ENCODE measurements around the gene PIK3CG.
"Not testable (repeated sequence)": the region's sequence is repeated elsewhere in the genome, so short reads cannot be mapped to it uniquely, and the experiment has no call there.

PIK3CG gene

GRCh38 chr7:106885652-106886051 is 20.6 kb downstream of the PIK3CG start:
- no peak for DNase-seq (ENCODE audit: low read depth in 3 of 3, low spot score in 1 of 3)

GRCh38 chr7:106887421-106887820 is 22.3 kb downstream of the PIK3CG start:
- no peak for DNase-seq (ENCODE audit: low read depth in 3 of 3, low spot score in 1 of 3)

- DNase-seq (ENCODE audit: low read depth in 3 of 3, low spot score in 1 of 3) = no peak
Observed at GRCh38 chr7:106888204-106888603, 23.1 kb downstream of the PIK3CG start.

GRCh38 chr7:106890952-106891351 is 25.9 kb downstream of the PIK3CG start:
- DNase-seq (ENCODE audit: low read depth in 3 of 3, low spot score in 1 of 3) = no peak

- no peak for DNase-seq (ENCODE audit: low read depth in 3 of 3, low spot score in 1 of 3)
Observed at GRCh38 chr7:106891548-106892410, 26.7 kb downstream of the PIK3CG start.

- DNase-seq (ENCODE audit: low read depth in 3 of 3, low spot score in 1 of 3) = no peak
Observed at GRCh38 chr7:106893591-106893990, 28.5 kb downstream of the PIK3CG start.

- DNase-seq (ENCODE audit: low read depth in 3 of 3, low spot score in 1 of 3) = no peak
Observed at GRCh38 chr7:106895246-106895864, 30.3 kb downstream of the PIK3CG start.

- no peak for DNase-seq (ENCODE audit: low read depth in 3 of 3, low spot score in 1 of 3)
Observed at GRCh38 chr7:106896231-106896630, 31.1 kb downstream of the PIK3CG start.

GRCh38 chr7:106897553-106897952 is 32.5 kb downstream of the PIK3CG start:
- not testable (repeated sequence) for DNase-seq (ENCODE audit: low read depth in 3 of 3, low spot score in 1 of 3)

- not testable (repeated sequence) for DNase-seq (ENCODE audit: low read depth in 3 of 3, low spot score in 1 of 3)
Observed at GRCh38 chr7:106898967-106899366, 33.9 kb downstream of the PIK3CG start.

GRCh38 chr7:106901828-106902441 is 36.9 kb downstream of the PIK3CG start:
- DNase-seq (ENCODE audit: low read depth in 3 of 3, low spot score in 1 of 3) = no peak

- DNase-seq (ENCODE audit: low read depth in 3 of 3, low spot score in 1 of 3) = no peak
Observed at GRCh38 chr7:106905734-106906133, 40.7 kb downstream of the PIK3CG start.

- no peak for DNase-seq (ENCODE audit: low read depth in 3 of 3, low spot score in 1 of 3)
Observed at GRCh38 chr7:106911959-106912358, 46.9 kb downstream of the PIK3CG start.

GRCh38 chr7:106914018-106914607 is 49.0 kb downstream of the PIK3CG start:
- DNase-seq (ENCODE audit: low read depth in 3 of 3, low spot score in 1 of 3) = no peak

GRCh38 chr7:106915407-106915806 is 50.3 kb downstream of the PIK3CG start:
- DNase-seq (ENCODE audit: low read depth in 3 of 3, low spot score in 1 of 3) = no peak

- DNase-seq (ENCODE audit: low read depth in 3 of 3, low spot score in 1 of 3) = no peak
Observed at GRCh38 chr7:106915873-106916272, 50.8 kb downstream of the PIK3CG start.

- DNase-seq (ENCODE audit: low read depth in 3 of 3, low spot score in 1 of 3) = no peak
Observed at GRCh38 chr7:106916679-106917078, 51.6 kb downstream of the PIK3CG start.

- no peak for DNase-seq (ENCODE audit: low read depth in 3 of 3, low spot score in 1 of 3)
Observed at GRCh38 chr7:106918991-106919390, 53.9 kb downstream of the PIK3CG start.

- DNase-seq (ENCODE audit: low read depth in 3 of 3, low spot score in 1 of 3) = not testable (repeated sequence)
Observed at GRCh38 chr7:106924468-106924867, 59.4 kb downstream of the PIK3CG start.

GRCh38 chr7:106926892-106927291 is 61.8 kb downstream of the PIK3CG start:
- DNase-seq (ENCODE audit: low read depth in 3 of 3, low spot score in 1 of 3) = no peak

- no peak for DNase-seq (ENCODE audit: low read depth in 3 of 3, low spot score in 1 of 3)
Observed at GRCh38 chr7:106927536-106927935, 62.5 kb downstream of the PIK3CG start.

GRCh38 chr7:106929616-106930015 is 64.5 kb downstream of the PIK3CG start:
- not testable (repeated sequence) for DNase-seq (ENCODE audit: low read depth in 3 of 3, low spot score in 1 of 3)

Data from stimulated activated CD4-positive, alpha-beta T cell treated with anti-CD3 and anti-CD28 coated beads, TNF-alpha, amount 100 ng/mL, for 1 hour (primary cell).